Tibial artery (tissue), 4 donors: Measurements from ENCODE around the gene ABT1.
A peak's percentile ranks its signal among the peaks of the same experiment; 100 is the strongest.

Source experiments
- DNase-seq, 2 donors: peaks; one replicate each; pipeline ENCODE4 v3.0.0-alpha.2; 2019
- H3K27ac ChIP-seq, 2 donors: fragments of 200-600 bp; sonication (generic) in 1 of 2; 1 replicate in 1 of 2; 2 replicates in 1 of 2; pipeline ENCODE4 v1.5.1; 2018 to 2019; ENCODE audit warnings: mild to moderate bottlenecking in 1 of 2
- H3K27me3 ChIP-seq, 2 donors: fragments of 200-600 bp; sonication (generic) in 1 of 2; one replicate each; pipeline versions ENCODE4 v1.5.1 to v1.6.0; 2016 to 2019
- H3K36me3 ChIP-seq, 3 donors: fragments of 200-600 bp; sonication (generic) in 2 of 3; one replicate each; pipeline ENCODE4 v1.5.1; 2016 to 2019; ENCODE audit warnings: mild to moderate bottlenecking in 2 of 3
- H3K4me1 ChIP-seq, 4 donors: fragments of 200-600 bp; sonication (generic) in 2 of 4; 1 replicate in 3 of 4; 2 replicates in 1 of 4; pipeline ENCODE4 v1.5.1; 2016 to 2019
- H3K4me3 ChIP-seq, 2 donors: fragments of 200-600 bp; sonication (generic) in 1 of 2; 1 replicate in 1 of 2; 2 replicates in 1 of 2; pipeline ENCODE4 v1.5.1; 2018 to 2019; ENCODE audit warnings: mild to moderate bottlenecking in 2 of 2
- H3K9me3 ChIP-seq, 3 donors: fragments of 200-600 bp; sonication (generic) in 1 of 3; one replicate each; pipeline ENCODE4 v1.5.1; 2016 to 2019
- intact Hi-C: fragments of 100-400 bp; cut with DNase I; formaldehyde crosslinking; loops from one replicate; pipeline ENCODE4 v1.15.0; 2023; ENCODE audit warnings: low total_unique reads
- TF ChIP-seq, protein P1 (sequence below), 2 experiments: fragments of 200-600 bp in 1 of 2; fragments of 450-650 bp in 1 of 2; IDR thresholded peaks; one replicate each; pipeline ENCODE4 v1.5.1; 2017 to 2019; ENCODE audit warnings: antibody characterized with exemption in 2 of 2, mild to moderate bottlenecking in 1 of 2, moderate library complexity in 1 of 2

Gene ABT1

GRCh38 chr6:26556263-26557070 lies 40.3 kb upstream of the ABT1 start:
- H3K27ac ChIP-seq: peak overlapping the region in 1 of 2 donors; percentile 25
- H3K4me3 ChIP-seq: no peak overlapping the region
- H3K36me3 ChIP-seq: no peaks in the 10 kb centered on the region
- H3K27me3 ChIP-seq: no peaks in the 10 kb centered on the region
- no peaks in the 10 kb centered on the region for H3K9me3 ChIP-seq
- intact Hi-C loops: no loop called here
- TF ChIP-seq, protein P1, sequence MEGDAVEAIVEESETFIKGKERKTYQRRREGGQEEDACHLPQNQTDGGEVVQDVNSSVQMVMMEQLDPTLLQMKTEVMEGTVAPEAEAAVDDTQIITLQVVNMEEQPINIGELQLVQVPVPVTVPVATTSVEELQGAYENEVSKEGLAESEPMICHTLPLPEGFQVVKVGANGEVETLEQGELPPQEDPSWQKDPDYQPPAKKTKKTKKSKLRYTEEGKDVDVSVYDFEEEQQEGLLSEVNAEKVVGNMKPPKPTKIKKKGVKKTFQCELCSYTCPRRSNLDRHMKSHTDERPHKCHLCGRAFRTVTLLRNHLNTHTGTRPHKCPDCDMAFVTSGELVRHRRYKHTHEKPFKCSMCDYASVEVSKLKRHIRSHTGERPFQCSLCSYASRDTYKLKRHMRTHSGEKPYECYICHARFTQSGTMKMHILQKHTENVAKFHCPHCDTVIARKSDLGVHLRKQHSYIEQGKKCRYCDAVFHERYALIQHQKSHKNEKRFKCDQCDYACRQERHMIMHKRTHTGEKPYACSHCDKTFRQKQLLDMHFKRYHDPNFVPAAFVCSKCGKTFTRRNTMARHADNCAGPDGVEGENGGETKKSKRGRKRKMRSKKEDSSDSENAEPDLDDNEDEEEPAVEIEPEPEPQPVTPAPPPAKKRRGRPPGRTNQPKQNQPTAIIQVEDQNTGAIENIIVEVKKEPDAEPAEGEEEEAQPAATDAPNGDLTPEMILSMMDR (IDR thresholded peaks at IDR 0.05): no peak
- H3K4me1 ChIP-seq: peaks cover 0 to 18% (median 4%) of the 10 kb centered on the region in 4 donors
- no peak for DNase-seq

DNA sequence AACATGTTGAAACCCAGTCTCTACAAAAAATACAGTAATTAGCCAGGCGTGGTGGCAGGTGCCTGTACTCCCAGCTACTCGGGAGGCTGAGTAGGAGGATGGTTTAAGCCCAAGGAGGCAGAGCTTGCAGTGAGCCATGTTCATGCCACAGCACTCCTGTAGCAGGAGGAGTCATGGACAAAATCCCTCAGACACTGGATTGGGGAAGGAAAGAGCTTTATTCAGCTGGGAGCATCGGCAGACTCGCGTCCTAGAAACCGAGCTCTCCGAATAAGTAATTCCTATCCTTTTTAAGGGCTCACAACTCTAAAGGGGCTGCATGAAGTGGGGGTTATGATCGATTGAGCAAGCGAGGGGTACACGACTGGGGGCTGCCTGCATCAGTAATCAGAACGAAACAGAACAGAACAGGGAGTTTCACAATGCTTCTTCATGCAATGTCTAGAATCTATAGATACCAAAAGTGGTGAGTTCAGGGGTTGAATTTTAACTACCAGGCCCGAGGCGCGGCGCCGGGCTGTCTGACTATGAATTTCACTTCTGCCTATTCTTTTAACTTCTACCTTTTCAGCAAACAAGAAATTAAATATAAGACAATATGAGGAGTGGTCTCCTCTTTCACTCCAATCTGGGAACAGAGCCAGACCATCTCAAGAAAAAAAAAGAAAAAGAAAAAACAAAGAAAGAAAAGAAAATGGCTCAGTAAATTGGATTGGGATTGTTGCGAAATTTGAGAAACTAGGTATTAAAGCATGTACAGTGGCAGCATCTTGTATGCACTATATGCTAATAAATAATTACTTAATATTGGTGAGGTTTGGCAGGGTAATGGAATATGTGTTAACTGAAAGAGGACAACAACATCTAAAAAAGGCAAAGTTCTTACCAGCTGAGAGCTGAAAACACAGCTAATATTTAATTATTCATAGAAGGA lies 35.0 kb upstream of the ABT1 start:
- no peak overlapping the region for H3K4me3 ChIP-seq
- intact Hi-C loops: no loop called here

GRCh38 chr6:26563488-26563887 lies 33.3 kb upstream of the ABT1 start:
- Histone ChIP-seq H3K9me3 (no peaks in the 10 kb centered on the region), H3K4me3 (no peak overlapping the region), H3K27me3 (no peaks in the 10 kb centered on the region), H3K27ac (no peak overlapping the region), H3K36me3 (no peaks in the 10 kb centered on the region), H3K4me1 (no peaks in the 10 kb centered on the region)
- TF ChIP-seq, protein P1 (IDR thresholded peaks at IDR 0.05): no peak
- intact Hi-C loops: no loop called here
- no peak for DNase-seq

More for the DNA sequence above, 35.0 kb upstream of the ABT1 start:
- H3K36me3 ChIP-seq: no peaks in the 10 kb centered on the region
- H3K27me3 ChIP-seq: no peaks in the 10 kb centered on the region
- H3K4me1 ChIP-seq: no peaks in the 10 kb centered on the region
- DNase-seq: no peak
- H3K9me3 ChIP-seq: no peaks in the 10 kb centered on the region
- no peak overlapping the region for H3K27ac ChIP-seq
- TF ChIP-seq, protein P1 (IDR thresholded peaks at IDR 0.05): no peak

- Histone ChIP-seq H3K4me3 (peak overlapping the region; percentile 50 to 60), H3K27me3 (no peaks in the 10 kb centered on the region), H3K4me1 (peaks cover 0 to 9% (median 2%) of the 10 kb centered on the region in 4 donors), H3K9me3 (no peaks in the 10 kb centered on the region), H3K27ac (peak overlapping the region; percentile 65 to 72), H3K36me3 (no peaks in the 10 kb centered on the region)
- peak; percentile 96 to 97 for DNase-seq
- intact Hi-C loops: no loop called here
- TF ChIP-seq, protein P1 (IDR thresholded peaks at IDR 0.05): no peak
Measured at GRCh38 chr6:26568601-26569432, 27.9 kb upstream of the ABT1 start.

GRCh38 chr6:26569433-26569764 lies 27.4 kb upstream of the ABT1 start:
- peak overlapping the region in 1 of 2 donors; percentile 60 for H3K4me3 ChIP-seq
- H3K4me1 ChIP-seq: peaks cover 0 to 9% (median 2%) of the 10 kb centered on the region in 4 donors
- no peaks in the 10 kb centered on the region for H3K36me3 ChIP-seq
- H3K27ac ChIP-seq: peak overlapping the region; percentile 35 to 46
- TF ChIP-seq, protein P1 (IDR thresholded peaks at IDR 0.05): no peak
- intact Hi-C loops: no loop called here
- no peaks in the 10 kb centered on the region for H3K27me3 ChIP-seq
- no peaks in the 10 kb centered on the region for H3K9me3 ChIP-seq
- no peak for DNase-seq
